ENCODE measurements around the gene NKTR. TPM values are rescaled to one million over a fixed set of nuclear protein-coding genes. Genes with fewer than 3 reads are reported as not detected.

NKTR gene
- total RNA-seq, 6 experiments from 2014 or later, result 21.9 to 35.2 (median 28.4) TPM

DNA sequence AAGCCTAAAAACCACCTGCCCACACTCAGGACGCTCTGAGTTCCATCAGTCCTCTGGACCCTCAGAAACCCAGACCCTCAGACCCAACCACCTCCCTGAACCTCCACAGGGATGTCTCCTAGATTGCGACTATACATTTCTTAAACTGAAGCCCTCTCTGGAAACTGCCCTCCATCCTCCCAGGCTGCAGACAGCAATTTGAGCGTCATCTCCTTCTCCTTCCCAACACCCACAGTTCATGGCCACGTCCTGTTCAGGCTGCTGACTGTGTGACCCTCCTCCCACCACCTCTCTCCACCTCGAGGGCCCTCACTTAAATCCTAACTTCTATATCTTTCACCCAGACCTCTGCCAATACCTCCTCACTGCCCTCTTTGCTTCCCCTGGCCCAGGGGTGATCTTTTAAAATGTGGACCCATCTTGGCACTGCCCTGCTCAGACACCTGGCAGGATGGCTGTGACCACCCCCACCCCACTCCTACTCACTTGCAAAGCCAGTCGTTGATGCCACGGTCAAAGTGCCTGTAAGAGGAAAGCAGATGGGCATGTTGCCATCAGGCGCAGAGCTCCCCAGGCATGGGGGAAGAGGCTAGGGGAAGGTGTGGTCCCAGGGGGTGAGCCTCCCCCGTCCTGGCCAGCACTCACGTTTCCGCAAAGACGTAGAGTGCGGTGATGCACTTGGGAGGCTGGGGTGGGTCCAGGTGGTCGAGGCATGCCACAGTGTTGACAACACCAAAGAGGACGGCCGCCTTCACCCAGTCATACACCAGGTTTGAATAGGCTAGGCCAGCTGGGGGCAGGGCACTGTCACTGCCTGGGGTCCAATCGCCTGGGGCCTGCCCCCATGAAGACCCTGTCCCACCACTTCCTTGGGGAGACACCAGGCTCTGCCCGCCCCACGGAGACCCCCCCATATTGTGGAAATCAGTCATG lies 96.1 kb downstream of the NKTR start:
- DNase-seq, result no peak
- no peaks in the 10 kb centered on the region for H3K4me1 ChIP-seq
- H3K9me3 ChIP-seq, result no peaks in the 10 kb centered on the region
- ATAC-seq, result no peak
- no peak for TF ChIP-seq POLR2A (IDR thresholded peaks at IDR 0.05)
- TF ChIP-seq, protein P1, sequence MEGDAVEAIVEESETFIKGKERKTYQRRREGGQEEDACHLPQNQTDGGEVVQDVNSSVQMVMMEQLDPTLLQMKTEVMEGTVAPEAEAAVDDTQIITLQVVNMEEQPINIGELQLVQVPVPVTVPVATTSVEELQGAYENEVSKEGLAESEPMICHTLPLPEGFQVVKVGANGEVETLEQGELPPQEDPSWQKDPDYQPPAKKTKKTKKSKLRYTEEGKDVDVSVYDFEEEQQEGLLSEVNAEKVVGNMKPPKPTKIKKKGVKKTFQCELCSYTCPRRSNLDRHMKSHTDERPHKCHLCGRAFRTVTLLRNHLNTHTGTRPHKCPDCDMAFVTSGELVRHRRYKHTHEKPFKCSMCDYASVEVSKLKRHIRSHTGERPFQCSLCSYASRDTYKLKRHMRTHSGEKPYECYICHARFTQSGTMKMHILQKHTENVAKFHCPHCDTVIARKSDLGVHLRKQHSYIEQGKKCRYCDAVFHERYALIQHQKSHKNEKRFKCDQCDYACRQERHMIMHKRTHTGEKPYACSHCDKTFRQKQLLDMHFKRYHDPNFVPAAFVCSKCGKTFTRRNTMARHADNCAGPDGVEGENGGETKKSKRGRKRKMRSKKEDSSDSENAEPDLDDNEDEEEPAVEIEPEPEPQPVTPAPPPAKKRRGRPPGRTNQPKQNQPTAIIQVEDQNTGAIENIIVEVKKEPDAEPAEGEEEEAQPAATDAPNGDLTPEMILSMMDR (IDR thresholded peaks at IDR 0.05), result no peak
- no peak overlapping the region for H3K4me3 ChIP-seq
- no peak overlapping the region for H3K27ac ChIP-seq
- no peaks in the 10 kb centered on the region for H3K36me3 ChIP-seq
- intact Hi-C loops (cut with DNase I), result no loop called here
- no peaks in the 10 kb centered on the region for H3K27me3 ChIP-seq
- 60% methylated on average over 13 of the region's 19 CpGs for WGBS (ENCODE audit: insufficient coverage, low coverage, low lambda C conversion rate, missing lambda C conversion rate)

DNA sequence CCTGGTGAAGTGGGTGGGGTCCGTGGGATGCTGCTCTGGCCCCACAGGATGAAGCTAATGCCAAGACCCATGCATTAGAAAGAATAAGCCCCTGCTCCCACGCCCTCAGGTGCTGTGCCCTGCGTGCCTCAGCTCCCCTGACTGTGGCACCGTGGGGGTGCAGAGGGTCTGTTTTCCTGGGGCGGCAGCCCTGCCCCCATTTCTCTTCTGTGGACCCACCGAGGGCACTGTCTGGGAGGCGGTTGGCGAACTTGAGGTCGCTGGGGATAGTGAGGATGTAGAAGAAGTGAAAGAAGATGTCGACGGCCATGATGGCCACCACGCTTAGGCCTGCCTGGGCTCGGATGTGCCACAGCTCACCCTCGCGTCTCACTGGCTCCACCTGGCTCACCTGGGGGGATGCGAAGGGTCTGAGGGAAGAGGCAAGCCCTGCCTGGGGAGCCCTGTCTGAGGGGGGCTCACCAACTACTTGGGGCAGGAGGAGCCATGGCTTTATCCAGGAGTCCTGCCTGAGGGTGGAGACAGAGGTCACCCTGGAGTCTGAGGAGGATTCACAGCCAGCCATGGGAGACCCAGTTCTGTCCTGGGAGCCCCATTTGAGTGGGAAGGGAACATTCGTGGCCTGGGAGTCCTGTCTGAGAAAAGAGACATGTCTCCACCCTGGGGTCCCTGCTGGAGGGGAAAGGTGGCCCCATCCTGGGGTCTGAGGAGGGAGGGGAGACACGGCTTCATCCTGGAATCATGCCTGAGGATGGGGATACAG lies 97.0 kb downstream of the NKTR start:
- H3K4me1 ChIP-seq, result no peaks in the 10 kb centered on the region
- no peaks in the 10 kb centered on the region for H3K27me3 ChIP-seq
- no peak overlapping the region for H3K4me3 ChIP-seq
- ATAC-seq (no peak), DNase-seq (no peak)
- no peak overlapping the region for H3K27ac ChIP-seq
- no peak for TF ChIP-seq POLR2A (IDR thresholded peaks at IDR 0.05)
- TF ChIP-seq, protein P1 (IDR thresholded peaks at IDR 0.05), result no peak
- intact Hi-C loops (cut with DNase I), result no loop called here
- WGBS (ENCODE audit: insufficient coverage, low coverage, low lambda C conversion rate, missing lambda C conversion rate), result 65% methylated on average over 5 of the region's 18 CpGs
- H3K9me3 ChIP-seq, result no peaks in the 10 kb centered on the region
- no peaks in the 10 kb centered on the region for H3K36me3 ChIP-seq

Other genes with a start within 250 kb of the NKTR start
- not detected for gene LYZL4, start 190.1 kb upstream of the NKTR start, total RNA-seq
- 10 to 100 TPM in 5 of 6 experiments, 1 to 10 TPM in 1; 1.9 to 34.5 (median 18.2) TPM for gene VIPR1, start 98.0 kb upstream of the NKTR start, total RNA-seq
- 10 to 100 TPM; 11.3 to 23.6 (median 13.8) TPM for gene SEC22C, start 18.7 kb upstream of the NKTR start, total RNA-seq
- 10 to 100 TPM; 12.0 to 22.8 (median 16.5) TPM for gene SS18L2, start 9.8 kb upstream of the NKTR start, total RNA-seq
- gene ZBTB47, start 53.0 kb downstream of the NKTR start, total RNA-seq, result 1 to 10 TPM; 2.2 to 8.9 (median 4.9) TPM
- under 1 TPM in 2 of 6 experiments, not detected in 4; 0.19 to 0.68 TPM for gene KLHL40, start 84.9 kb downstream of the NKTR start, total RNA-seq
- 1 to 10 TPM in 1 of 6 experiments, under 1 TPM in 2, not detected in 3; 0.29 to 1.0 (median 0.60) TPM for gene HHATL, start 102.1 kb downstream of the NKTR start, total RNA-seq
- 1 to 10 TPM; 1.2 to 2.5 (median 1.6) TPM for gene CCDC13, start 172.6 kb downstream of the NKTR start, total RNA-seq
- 100 to 1,000 TPM; 104 to 348 (median 175) TPM for gene HIGD1A, start 203.8 kb downstream of the NKTR start, total RNA-seq
- 10 to 100 TPM; 17.0 to 36.1 (median 23.0) TPM for gene ACKR2, start 208.8 kb downstream of the NKTR start, total RNA-seq

Data from right lobe of liver (tissue), 6 donors.